Activated CD4-positive, alpha-beta T cell treated with anti-CD3 and anti-CD28 coated beads, Interleukin-2, amount 50 U/mL, for 24 hours (primary cell): ENCODE results near the gene EIF3M.

Experiments
- DNase-seq, 2 donors: peaks; one replicate each; pipeline ENCODE4 v3.0.0-alpha.2; 2020; ENCODE audit warnings: low read depth in 1 of 2, low spot score in 1 of 2

EIF3M gene

GRCh38 chr11:32583459-32584271 lies at the start of gene EIF3M:
EIF3M (plus strand) TSS chr11:32583831; CDS start chr11:32583888, 57 bp downstream.
- peak; percentile 84 to 94 for DNase-seq

DNA sequence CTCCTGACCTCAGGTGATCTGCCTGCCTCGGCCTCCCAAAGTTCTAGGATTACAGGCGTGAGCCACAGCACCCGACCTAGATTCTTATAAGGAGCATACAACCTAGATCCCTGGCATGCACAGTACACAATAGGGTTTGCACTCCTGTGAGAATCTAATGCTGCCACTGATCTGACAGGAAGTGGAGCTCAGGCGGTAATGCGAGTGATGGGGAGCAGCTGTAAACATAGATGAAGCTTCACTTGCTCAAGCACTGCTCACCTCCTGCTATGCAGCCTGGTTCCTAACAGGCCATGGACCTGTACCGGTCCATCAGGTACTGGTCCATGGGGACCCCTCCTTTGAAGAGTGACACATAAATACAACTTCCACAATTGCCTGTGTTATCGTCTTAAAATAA lies 44.8 kb upstream of the EIF3M start:
- DNase-seq: no peak

DNA sequence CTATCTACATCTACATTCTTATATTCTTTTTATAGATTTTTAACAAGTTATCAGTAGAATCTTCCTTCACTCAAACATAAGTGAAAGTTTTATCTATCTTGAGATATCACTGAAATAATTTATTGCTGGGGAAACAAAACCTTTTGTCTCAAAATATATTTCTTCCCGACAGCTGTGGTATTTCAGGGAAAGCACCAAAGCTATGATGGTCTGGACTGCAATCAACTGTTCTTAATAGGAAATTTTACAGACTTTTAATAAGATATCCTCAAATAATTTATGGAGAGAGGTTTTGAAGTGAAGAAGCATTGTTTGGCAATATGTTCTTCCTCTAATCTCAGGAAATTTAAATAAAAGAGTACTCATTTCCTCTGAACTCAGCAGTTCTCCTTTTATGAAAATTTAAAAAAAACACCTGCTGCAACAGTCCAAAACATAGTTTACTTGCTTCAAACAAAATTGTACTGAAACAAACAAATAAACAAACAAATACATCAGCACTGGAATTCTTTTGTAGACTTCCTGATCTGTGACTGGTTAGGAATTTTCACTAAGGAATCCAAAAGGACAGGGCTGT lies 33.9 kb upstream of the EIF3M start:
- DNase-seq: no peak

DNA sequence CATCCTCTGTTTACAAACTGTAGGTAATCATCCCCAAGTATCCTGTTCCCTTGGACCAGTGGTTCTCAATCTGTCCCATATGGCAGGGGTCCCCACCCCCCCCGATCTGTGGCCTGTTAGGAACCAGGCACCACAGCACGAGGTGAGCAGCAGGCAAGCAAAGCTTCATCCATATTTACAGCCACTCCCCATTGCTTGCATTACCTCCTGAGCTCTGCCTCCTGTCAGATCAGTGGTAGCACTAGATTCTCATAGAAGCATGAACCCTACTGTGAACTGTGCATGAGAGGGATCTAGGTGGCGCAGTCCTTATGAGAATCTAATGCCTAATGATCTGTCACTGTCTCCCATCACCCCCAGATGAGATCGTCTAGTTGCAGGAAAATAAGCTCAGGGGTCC lies 33.4 kb upstream of the EIF3M start:
- no peak for DNase-seq

GRCh38 chr11:32555091-32555490 lies 28.5 kb upstream of the EIF3M start:
- no peak for DNase-seq

GRCh38 chr11:32555895-32556294 lies 27.7 kb upstream of the EIF3M start:
- no peak for DNase-seq

DNA sequence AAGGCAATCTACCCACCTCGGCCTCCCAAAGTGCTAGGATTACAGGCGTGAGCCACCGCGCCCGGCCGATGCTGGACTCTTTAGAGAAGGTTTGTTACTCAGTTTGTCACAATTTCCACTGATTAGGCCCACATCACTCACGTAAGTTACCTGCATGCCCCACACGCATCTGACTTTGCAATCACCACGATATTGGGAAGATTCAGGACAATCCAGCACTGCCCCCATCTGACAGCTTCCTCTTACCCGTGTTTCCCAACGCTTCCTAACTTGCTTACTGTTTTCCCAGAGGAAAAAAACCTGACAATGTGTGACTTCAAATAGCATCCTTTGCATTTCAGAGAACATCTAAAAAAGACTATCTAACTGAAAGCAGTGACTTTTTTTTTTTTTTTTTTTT lies 21.8 kb upstream of the EIF3M start:
- DNase-seq: no peak

DNA sequence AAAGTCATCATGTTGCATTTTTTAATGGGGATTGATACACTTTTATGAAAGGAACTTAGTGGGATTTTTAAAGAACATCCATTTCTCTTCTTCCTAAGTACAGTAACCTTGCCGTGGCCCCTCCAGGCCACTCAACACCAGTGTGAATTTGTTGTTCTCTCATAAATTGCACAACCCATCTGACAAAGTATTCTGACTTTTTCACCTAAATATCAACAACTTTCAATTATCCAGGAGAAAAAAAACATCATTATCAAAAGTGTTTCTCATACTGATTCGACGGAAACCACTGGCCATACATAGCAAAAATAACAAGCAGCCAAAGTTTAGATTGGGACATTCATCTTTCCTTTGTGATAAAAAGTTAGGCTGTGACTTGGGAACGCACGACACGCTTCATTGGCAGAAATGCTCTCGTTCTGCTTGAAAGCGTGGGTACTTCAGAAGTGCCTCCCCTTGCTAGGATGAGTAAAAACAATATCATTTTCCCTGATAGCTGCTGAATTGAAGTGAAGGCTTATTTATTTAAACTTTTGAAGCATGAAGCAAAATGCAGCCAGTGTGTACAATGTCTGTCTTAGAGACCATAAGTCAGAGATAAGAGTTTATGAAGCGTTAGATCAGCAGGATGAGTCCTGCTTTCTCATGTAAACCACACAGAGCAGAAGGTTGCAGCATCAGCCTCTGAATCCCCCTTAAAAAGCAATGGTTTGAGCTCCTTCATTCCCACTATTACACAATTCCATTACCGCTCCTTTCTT lies 20.6 kb upstream of the EIF3M start:
- no peak for DNase-seq

DNA sequence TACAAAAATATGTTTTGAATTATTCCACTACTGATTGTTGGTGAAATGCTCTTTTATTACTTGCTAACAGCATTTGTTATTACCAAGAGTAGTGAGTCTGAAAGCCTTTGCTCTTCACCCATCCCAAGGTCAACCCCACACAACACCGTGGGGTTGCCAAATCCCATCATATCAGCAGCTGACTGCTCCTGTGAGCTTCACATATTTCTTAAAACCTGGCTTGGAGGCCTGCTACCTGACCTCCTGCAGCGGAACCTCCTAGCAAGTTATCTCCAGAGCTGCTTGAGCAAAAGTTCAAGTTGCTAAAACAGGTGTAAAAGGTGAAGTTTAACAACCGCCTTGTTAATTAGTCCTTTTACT lies 20.1 kb upstream of the EIF3M start:
- no peak for DNase-seq

DNA sequence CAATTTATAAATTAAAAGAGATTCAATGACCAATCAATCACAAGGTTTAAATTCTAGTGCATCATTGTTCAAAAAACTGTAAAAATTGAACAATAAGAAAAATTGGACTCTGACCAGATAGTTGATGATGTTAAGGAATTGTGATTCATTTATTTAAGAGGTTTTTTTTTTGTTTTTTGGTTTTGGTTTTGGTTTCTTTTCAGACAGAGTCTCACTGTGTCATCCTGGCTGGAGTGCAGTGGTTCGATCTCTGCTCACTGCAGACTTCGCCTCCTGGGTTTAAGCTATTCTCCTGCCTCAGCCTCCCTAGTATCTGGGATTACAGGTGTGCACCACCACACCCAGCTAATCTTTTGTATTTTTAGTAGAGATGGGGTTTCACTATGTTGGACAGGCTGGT lies 17.1 kb upstream of the EIF3M start:
- no peak for DNase-seq

DNA sequence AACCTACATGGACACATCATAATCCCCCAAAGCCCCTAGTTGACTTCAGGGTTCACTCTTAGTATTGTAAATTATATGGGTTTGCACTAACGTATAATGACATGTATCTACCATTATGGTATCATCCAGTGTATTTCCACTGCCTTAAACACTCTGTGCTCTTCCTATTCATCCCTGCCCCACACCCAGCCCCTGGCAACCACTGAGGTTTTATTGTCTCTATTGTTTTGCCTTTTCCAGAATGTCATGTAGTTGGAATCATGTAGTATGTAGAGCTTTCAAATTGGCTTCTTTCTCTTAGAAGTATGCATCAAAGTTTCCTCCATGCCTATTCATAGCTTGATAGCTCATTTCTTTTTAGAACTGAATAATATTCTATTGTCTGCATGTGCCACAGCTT lies 16.5 kb upstream of the EIF3M start:
- no peak for DNase-seq

DNA sequence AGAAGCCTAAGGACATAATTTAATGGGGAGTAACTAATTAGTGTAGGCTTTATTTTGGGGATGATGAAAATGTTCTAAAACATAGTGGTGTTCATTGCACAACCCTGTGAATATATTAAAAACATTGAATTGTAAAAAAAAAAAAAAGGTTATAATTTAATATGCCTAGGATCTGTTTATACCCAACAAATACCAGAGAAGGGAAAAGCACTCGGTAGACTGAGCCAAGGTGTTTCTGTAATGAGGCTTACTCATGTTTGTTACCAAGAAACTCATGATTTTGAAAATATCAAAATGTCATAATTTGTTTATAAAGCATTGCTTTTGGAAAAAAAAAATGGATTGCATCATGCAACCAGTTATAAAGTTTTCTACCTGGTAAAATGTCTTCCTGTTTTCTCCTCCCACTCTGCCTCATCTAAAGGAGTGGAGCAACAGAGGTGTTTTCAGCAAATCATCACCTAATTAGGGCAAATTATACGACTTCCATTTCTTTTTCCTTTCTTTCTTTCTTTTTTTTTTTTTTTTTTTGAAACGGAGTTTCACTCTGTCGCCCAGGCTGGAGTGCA lies 14.2 kb upstream of the EIF3M start:
- DNase-seq: no peak

GRCh38 chr11:32571039-32571438 lies 12.6 kb upstream of the EIF3M start:
- no peak for DNase-seq

DNA sequence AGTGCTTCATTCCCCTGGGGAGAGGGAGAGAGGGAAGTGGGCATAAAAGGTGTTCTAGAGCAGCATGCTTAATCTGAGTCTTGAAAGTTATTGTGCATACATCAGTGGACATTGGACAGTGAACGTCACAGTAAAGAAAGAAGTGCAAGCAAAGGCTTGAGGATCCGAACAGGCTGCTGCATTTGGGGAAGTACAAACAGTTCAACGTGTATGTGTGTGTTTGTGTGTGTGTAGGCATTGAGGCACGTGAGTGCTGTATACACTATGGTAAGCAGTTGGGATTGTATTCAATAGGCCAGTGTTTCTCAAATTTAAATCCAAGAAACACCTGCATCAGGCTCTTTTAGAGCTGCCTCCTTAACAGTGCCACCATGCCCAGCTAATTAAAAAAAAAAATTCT lies 10.4 kb upstream of the EIF3M start:
- DNase-seq: no peak

DNA sequence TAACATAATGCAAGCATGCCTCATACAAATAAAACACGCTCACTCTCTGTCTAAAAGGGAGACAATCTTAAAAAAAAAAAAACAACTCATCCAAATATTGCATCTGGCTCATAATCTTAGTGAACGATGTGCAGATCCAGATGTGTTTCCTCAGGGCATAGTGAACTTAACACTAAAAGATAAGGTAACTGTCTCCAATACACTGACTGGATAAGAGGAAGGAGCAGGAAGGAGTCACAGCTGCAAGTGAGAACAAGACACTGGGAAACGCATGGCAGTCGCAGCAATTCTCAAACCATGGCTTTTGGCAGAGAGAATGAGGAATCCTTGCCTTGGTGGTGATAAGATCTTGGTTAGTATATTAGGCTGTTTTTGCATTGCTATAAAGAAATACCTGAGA lies 9.2 kb upstream of the EIF3M start:
- no peak for DNase-seq

DNA sequence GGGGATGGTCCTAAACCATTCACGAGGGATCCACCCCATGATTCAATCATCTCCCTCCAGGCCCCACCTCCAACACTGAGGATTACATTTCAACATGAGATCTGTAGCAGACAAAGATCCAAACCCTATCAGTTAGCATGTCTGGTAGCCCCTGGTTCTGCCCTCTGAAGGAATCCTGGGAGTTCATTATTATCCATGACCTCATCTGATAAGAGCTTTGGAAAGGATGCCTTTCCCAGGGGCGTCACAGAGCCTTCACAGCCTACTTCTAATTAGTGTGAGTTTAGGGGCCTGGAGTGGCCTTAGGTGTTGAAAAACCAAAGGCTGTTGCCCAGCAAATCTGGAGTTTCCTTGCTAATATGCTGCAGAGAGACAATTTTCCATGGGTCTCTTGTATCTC lies 8.6 kb upstream of the EIF3M start:
- no peak for DNase-seq

DNA sequence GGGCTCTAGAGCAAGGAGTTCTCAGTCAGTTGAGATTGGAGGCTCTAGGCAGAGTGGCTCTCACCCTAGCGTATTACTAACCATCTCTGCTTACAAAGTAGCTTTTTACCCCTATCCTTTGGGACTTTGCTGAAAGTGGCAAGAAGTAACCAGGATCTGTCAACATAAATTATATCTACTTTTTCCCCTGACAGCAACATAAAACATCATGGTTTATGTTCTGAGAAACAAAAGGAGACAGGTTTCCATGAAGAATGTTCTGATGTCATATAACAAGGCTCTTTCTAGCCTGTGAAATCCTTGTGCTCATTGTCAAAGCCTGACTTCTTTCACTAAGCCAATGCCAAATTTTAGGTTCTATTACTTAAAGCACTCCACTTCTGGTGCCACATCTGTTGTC lies 7.2 kb upstream of the EIF3M start:
- no peak for DNase-seq

DNA sequence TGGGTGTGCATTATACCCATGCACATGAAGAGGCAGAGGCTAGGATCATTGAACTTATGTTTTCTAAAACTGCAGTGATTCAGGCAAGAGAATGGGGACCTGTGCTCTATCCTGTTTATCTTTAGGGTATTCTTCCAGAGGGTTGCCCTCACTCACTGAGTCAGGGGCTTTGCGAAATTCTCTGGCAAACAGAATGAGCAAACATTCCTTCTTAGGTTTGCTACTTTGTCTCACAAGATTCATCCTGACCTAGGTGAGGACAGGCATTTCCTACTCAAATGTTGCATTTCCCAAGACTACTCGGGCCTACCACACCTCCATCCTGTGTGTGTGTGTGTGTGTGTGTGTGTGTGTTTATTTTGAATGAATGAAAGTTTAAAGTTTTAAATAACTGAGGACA lies 2.7 kb upstream of the EIF3M start:
- DNase-seq: no peak

DNA sequence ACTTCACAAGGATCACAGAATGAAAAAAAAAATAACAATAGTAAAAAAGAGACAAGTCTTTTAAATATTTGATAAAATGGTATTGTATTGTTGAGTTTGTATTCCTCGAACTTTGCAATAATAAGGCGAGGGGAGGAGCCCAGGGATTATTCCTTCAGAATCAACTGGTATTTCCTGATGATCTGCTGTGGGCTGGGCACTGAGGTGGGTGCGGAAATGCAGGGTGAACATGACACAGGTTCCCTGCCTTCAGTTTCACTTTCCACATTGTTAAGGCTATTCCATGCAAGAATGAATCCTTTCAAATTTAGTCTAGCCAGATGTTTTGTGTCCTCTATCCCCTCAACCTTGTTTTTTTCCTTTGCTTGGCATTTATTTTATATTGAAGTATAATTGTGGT lies 2.1 kb upstream of the EIF3M start:
- DNase-seq: no peak

GRCh38 chr11:32584921-32585320 lies 1.3 kb downstream of the EIF3M start:
- DNase-seq: no peak

- no peak for DNase-seq
Measured at GRCh38 chr11:32586576-32587190, 3.1 kb downstream of the EIF3M start.

DNA sequence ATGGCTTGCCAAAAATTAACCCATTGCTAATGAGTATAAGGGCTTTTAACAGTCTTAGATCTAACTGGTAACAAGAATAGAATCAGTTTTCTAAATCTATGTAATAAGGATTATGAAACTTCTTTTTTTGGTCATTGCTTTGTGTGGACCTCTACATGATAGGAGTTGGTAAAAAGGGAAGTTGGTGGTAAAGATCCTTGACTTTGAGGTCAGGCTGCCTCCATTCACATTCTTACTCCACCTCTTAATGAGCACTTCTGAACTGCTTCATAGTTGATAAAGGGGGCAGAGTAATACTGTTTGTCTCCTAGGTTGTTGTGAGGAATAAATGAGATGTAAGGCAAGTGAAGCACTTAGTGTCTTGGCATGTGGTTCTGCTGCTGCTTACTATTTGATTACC lies 10.6 kb downstream of the EIF3M start:
- DNase-seq: no peak
